HG02973 (cell line): Measurements from ENCODE around the gene SLC39A2.
"Not testable (repeated sequence)": the region's sequence is repeated elsewhere in the genome, so short reads cannot be mapped to it uniquely, and the experiment has no call there.

Experiments
- ATAC-seq: cut with Tn5 transposase; IDR thresholded peaks from one replicate; pipeline ENCODE4 v1.9.1; 2021; ENCODE audit warnings: moderate library complexity; ENCODE audit not compliant: unreplicated experiment

The SLC39A2 gene, protein sequence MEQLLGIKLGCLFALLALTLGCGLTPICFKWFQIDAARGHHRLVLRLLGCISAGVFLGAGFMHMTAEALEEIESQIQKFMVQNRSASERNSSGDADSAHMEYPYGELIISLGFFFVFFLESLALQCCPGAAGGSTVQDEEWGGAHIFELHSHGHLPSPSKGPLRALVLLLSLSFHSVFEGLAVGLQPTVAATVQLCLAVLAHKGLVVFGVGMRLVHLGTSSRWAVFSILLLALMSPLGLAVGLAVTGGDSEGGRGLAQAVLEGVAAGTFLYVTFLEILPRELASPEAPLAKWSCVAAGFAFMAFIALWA

DNA sequence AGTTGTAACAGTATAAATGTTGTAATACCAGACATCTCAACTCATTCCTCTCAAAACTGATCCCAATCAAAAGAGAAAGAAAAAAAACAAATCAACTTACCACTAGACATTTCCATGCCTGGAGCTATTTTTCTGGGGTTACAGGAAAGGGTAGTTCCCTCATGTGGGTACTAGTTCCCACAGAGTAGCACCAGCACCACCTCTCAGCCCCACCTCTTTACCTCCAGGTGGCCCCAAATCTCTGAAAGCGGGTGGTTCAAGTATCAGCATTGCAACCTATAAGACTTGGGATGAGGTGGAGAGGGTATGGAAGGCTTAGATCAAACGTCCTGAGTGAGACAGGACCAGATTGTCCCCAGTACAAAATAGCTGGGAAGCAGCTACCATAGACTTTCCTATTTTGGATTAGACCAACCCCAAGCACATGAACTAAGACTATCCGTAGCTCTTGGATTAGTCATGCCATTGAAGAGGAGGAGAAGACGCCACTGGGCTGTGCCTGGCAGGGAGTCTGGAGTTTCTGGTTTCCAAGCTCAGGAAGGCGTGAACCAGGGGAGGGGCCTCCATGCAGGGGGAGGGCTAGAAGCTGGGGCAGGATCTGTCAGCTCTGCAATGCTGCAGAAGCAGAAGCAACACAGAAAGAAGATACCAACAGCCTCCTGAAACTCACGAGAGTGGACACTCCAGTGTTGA, at the start of gene SLC39A2:
Gene SLC39A2, plus strand, starts transcription at position 620 of the 693 bp plus-strand sequence. CDS start 154 bp downstream, outside the sequence.
- no peak for ATAC-seq

- ATAC-seq: not testable (repeated sequence)
Observed at GRCh38 chr14:20954736-20955537, 44.2 kb upstream of the SLC39A2 start, which contains the start of gene RNASE2. RNASE2 (plus strand) TSS chr14:20955487; CDS start chr14:20955772, 285 bp downstream.

GRCh38 chr14:20955538-20955873, 43.6 kb upstream of the SLC39A2 start:
- not testable (repeated sequence) for ATAC-seq

GRCh38 chr14:20956376-20956976, 42.6 kb upstream of the SLC39A2 start:
- no peak for ATAC-seq

DNA sequence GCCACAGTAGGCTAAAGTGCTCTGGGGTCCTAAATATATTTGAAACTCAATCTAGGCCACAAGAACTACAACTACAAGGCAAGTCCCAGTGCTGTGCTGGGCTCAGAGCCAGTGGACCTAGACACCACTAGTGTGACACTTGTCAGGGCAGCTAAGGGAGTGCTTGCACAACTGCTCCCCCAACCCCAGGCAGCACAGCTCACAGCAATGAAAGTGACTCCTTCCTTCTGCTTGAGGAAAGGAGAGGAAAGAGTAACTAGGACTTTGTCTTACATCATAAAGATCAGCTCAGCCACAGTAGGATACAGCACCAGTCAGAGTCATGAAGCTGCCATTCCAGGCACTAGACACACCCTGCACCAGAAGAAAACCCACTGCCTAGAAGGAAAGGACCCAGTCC, 40.1 kb upstream of the SLC39A2 start:
- ATAC-seq: not testable (repeated sequence)

DNA sequence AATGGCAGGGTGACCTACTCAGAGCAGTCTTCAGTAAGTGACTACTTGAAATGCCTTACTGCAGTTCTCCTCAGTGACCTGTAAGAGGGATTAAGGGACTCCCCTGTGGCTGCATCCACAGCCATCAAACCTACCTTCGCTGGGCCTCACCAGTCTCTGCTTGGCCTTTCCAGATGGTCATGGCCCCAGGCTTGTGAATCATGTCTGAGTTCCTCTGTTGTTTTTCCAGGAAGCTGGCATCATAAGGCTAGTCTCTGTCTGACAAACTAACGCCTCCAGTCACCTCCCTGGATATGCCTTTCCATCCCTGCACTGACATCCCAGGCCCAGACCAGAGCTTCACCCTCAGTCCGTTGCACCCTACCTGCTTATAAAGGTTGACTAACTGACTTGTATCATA, 29.8 kb upstream of the SLC39A2 start:
- no peak for ATAC-seq

GRCh38 chr14:20970647-20970982, 28.5 kb upstream of the SLC39A2 start:
- ATAC-seq: no peak

GRCh38 chr14:20970983-20971704, 27.9 kb upstream of the SLC39A2 start:
- ATAC-seq: peak; percentile 89

GRCh38 chr14:20971705-20972021, 27.4 kb upstream of the SLC39A2 start:
- ATAC-seq: peak; percentile 23

DNA sequence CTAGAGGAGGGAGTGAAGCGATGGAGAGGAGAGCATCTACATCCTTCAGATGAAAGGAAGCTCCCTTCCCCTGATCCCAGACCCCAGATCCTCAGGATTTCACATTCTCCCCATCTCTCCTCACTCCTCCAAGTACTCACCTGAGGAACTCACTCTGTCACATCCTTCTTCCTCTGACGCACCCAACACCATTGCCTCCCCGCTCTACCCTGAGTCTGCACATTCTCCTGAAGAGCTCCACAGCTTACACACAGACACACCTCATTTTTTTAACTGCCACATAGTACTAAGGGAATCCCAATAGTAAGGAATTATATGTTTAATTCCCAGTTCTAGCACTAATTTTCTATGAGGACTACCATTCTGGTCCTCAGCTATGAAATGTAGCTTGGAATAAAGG, 25.6 kb upstream of the SLC39A2 start:
- ATAC-seq: no peak

GRCh38 chr14:20976291-20976690, 22.8 kb upstream of the SLC39A2 start:
- ATAC-seq: no peak

DNA sequence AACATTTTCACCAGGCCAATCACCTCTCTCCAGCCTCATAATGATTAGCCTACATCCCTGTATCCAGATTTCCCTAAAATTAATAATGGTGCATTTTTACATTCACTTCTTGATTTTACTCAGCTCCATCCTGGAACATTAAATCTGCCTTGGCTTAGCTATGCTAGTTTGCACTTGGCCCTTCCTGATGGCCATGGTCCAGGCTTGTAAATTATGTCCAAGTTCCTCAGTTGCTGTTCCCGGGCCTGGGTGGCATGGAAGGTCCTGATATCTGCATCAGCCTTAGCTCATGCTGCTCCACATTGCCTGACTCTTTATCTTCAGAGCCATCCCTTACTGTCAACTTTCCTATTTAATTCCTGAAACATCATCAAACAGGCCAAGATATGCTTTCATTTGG, 20.4 kb upstream of the SLC39A2 start:
- ATAC-seq: no peak

- ATAC-seq: no peak
Observed at GRCh38 chr14:20980906-20981305, 18.2 kb upstream of the SLC39A2 start.

- no peak for ATAC-seq
Observed at GRCh38 chr14:20982646-20983369, 16.3 kb upstream of the SLC39A2 start.

DNA sequence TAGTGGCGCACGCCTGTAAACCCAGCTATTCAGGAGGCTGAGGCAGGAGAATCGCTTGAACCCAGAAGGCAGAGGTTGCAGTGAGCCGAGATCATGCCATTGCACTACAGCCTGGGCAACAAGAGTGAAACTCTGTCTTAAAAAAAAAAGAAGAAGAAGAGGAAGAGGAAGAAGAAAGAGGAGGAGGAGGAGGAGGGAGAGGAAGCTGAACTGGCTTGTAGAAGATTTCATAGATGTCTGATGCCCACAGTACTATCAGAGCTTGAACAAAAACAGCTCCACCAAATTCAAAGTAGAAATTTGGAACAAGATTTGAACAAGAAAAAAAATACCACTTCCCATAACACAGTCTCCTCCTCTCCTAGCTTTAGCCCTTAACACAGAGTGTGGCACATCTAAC, 13.4 kb upstream of the SLC39A2 start:
- ATAC-seq: not testable (repeated sequence)

DNA sequence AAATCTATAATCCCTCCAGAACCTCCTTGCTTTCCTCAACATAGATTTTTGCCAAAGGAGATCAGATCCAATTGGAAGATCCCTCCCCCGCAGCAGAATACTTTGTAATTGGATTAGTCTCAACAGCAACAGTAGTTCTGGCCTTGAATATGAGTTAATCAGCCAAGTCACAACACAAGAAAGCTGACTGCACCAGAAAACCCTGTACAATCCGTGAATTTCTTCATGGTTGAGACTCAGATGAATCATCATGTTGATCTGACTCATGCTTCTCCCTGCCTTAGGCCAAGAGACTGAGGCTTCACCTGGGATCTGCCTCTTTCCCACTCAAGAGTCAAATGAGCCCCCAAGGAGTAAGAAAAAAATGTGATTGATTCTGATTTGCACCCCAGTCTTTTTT, 12.3 kb upstream of the SLC39A2 start:
- ATAC-seq: no peak

DNA sequence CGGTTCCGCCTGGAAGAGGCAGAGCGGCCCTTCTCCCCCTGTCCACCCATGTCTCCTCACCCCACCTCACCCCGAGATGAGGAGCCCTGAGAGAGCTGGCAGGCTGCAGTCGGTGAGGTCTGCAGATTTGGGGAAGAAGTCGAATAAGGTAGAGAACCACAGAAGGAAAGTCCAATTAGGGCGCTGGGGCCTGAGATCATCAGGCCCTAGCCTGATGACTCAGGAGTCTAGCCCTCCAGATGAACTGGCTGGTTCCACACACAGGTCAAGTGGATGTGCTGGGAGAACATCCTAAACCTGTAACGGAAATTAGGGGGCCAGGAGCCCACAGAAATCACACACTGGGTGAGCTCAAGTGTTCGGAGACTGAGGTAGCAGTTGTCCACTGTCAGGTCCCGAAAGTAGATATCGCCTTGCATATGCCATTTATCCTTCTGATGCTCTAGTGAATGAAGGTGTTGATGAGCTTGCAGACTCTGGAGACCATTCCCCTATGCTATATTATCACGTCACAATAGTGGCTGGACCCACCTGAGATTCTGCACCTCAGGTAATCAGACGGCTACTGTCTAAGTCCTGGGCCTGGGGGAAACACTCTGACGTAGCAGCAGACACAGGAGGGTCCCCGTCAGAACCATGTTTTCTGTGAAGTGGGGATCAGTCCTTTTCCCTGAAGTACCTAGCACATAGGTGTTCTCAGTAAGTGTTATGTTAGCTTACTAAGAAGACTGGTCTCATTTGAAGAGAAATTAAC, 10.2 kb upstream of the SLC39A2 start:
- ATAC-seq: no peak

DNA sequence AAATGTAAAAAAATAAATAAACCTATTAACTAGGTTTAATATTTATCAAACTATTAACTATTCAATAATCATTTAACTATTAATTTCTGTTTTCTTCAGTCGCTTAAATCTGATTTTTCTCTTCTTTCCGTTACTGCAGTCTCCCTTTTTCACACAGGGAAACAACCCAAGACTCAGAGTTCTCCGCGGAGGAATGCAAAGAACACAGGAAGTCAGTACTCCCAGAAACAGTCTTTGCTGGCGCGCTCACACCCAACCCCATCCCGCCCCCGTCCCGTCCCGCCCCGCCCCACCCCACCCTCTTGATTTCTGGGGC, 9.7 kb upstream of the SLC39A2 start:
- ATAC-seq: no peak

- ATAC-seq: peak; percentile 89
Observed at GRCh38 chr14:20989787-20990600, 9.1 kb upstream of the SLC39A2 start, which contains the start of gene METTL17. METTL17 (plus strand) TSS chr14:20989980; CDS start chr14:20990003, 23 bp downstream.
